Measurements from ENCODE around the gene POSTN. TPM values are rescaled to one million over a fixed set of nuclear protein-coding genes. Genes with fewer than 3 reads are reported as not detected.

POSTN gene, protein sequence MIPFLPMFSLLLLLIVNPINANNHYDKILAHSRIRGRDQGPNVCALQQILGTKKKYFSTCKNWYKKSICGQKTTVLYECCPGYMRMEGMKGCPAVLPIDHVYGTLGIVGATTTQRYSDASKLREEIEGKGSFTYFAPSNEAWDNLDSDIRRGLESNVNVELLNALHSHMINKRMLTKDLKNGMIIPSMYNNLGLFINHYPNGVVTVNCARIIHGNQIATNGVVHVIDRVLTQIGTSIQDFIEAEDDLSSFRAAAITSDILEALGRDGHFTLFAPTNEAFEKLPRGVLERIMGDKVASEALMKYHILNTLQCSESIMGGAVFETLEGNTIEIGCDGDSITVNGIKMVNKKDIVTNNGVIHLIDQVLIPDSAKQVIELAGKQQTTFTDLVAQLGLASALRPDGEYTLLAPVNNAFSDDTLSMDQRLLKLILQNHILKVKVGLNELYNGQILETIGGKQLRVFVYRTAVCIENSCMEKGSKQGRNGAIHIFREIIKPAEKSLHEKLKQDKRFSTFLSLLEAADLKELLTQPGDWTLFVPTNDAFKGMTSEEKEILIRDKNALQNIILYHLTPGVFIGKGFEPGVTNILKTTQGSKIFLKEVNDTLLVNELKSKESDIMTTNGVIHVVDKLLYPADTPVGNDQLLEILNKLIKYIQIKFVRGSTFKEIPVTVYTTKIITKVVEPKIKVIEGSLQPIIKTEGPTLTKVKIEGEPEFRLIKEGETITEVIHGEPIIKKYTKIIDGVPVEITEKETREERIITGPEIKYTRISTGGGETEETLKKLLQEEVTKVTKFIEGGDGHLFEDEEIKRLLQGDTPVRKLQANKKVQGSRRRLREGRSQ
- total RNA-seq (2014; rRNA removed; shearing (Covaris generic); ENCODE audit: low replicate concordance): 10.5 and 15.1 TPM in 2 replicates

DNA sequence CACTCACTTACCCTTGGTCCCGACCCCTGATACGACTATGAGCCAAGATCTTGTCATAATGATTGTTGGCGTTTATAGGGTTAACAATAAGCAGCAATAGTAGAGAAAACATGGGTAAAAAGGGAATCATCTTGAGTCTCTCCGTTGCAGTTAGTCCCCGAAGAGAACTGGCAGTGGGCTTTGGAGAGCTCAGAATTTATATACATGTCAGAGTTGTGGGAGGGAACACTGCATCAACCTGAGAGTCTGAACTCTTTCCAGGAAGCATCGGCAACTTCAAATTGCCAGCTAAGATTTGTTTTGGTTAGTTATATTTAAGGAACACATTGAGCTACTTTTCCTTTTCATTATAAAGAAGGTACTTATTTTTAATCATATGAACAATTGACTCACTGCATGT, at the start of gene POSTN:
TSS of gene POSTN (minus strand) at position 172 of the 400 bp plus-strand sequence. CDS start at position 130, 42 bp downstream.
- Histone ChIP-seq H3K9me3 (no peaks in the 10 kb centered on the region), H3K4me3 (no peak within 1 kb of the TSS)
- DNase-seq: no peak

DNA sequence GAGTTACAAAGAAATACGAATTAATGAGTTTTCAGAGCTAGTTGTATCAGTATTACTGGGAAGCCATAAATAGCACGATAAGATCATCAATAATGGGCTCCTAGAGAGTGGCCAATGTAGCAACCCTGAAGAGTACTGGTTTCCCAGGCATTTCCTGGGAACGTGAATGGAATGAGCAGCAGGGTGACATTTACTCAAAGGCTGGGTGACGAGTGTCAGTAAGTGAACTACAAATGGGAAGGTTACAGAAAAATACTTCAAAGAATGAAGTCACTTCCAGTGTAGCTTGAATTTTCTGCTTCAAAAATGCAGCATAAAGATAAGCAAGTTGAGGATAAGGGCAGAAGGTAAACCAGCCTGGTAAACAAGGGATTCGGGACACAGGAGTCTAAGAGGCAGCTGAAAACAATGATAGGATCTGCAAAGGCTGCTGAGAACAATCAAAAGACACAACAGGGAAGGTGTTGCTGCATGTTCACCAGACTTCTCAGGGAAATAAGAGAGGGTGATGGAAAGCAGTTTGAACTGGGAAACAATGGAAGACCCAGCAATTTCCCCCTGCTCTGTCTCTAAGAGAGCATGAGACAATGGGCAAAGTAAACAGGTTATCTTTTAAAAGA, 48.6 kb upstream of the POSTN start:
- peaks cover 2% of the 10 kb centered on the region; the same call in 1 of the 2 replicates for H3K36me3 ChIP-seq
- no peak overlapping the region for H3K4me3 ChIP-seq
- DNase-seq: no peak
- no peaks in the 10 kb centered on the region for H3K27me3 ChIP-seq
- H3K9me3 ChIP-seq: no peaks in the 10 kb centered on the region

More for the DNA sequence above, at the start of gene POSTN:
- Histone ChIP-seq H3K36me3 (no peaks in the 10 kb centered on the region), H3K27me3 (no peaks in the 10 kb centered on the region)

DNA sequence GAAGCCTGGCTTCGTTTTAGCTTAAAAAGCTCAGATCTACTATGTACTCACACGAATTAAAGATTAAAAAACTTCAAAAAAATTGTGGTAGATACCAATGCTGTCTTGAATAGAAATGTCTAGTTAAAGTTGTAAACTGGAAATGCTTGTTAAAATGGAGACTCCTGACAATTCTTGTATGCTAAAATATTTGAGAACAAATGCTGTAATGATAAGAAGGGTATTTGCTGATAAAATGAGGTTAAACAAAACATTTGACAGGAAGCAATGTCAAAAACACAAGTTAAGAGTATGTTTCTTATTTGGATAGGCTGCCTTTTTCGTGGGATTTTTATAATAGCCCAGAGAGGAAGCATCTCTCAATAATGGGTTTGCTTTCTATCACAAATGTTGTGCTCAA, 48.0 kb upstream of the POSTN start:
- H3K4me3 ChIP-seq: no peak overlapping the region
- DNase-seq: no peak
- H3K27me3 ChIP-seq: no peaks in the 10 kb centered on the region
- H3K36me3 ChIP-seq: peaks cover 2% of the 10 kb centered on the region; the same call in 1 of the 2 replicates
- no peaks in the 10 kb centered on the region for H3K9me3 ChIP-seq

DNA sequence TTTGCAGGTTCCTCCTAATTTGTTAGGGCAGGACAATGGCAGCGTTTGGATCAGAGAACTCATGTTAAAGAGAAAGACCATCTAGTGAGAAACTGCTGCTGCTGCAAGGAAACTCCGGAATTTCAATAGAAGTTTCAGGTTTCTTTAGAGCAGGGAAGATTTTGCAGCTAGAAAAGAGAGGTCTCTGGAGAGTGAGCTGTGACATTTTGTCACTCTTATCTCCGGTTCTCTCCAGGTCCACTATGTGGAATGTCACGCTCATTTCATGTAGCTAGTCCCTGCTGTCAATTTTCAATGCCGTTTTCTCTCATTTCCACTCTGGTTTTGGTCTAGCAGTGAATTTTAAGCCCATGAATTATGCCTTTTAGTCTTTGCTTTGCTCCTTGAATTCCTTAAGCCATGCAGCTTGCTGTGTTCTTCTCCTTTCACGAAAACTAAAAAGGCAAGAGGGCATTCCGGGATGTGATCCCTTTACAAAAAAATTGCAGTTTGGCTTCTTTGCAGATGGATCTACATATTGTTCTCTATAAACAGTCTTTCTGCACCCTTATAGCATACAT, 46.7 kb upstream of the POSTN start:
- no peak for DNase-seq
- Histone ChIP-seq H3K27me3 (no peaks in the 10 kb centered on the region), H3K4me3 (no peak overlapping the region), H3K9me3 (no peaks in the 10 kb centered on the region), H3K36me3 (peaks cover 2% of the 10 kb centered on the region; the same call in 1 of the 2 replicates)

DNA sequence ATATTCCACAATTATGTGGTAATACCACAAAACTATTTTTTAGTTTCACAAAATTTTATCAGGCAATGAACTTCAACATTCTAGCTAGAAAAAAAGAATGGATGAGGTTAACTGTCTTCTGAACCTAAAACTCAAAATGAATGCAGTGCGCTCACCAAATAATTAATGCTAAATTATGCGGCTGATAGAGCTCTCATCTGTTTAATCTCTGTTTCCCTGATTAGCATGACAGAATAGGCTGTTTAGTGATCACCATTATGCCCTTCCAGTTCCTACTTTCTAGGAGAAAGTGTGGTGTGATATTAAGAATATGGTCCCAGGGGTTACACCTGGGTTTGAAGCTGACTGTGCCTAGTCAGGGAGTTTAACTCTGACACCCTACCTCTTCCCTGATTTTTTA, 42.8 kb upstream of the POSTN start:
- no peak for DNase-seq
- Histone ChIP-seq H3K4me3 (no peak overlapping the region), H3K27me3 (no peaks in the 10 kb centered on the region), H3K36me3 (no peaks in the 10 kb centered on the region; the same call in 1 of the 2 replicates), H3K9me3 (no peaks in the 10 kb centered on the region)

DNA sequence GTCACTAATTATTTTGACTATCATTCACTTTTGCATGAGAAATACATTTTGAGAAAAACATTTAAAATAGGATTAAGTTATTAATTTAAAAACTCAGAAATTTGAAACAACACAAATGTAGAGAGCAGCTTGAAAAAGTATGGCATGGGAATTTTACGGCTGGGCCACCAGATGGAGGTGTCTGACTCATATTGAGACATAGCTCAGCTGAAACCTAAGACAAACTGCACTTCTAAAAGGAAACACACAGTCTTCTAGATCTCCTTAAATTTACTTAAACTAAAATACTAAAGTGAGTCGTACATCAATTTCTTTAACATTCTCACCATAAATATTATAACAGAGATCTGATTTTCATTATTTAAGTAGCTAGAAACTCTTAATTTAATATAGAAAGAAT, 41.9 kb upstream of the POSTN start:
- H3K27me3 ChIP-seq: no peaks in the 10 kb centered on the region
- peak; percentile 35 for DNase-seq
- no peak overlapping the region for H3K4me3 ChIP-seq
- H3K36me3 ChIP-seq: no peaks in the 10 kb centered on the region
- H3K9me3 ChIP-seq: no peaks in the 10 kb centered on the region

DNA sequence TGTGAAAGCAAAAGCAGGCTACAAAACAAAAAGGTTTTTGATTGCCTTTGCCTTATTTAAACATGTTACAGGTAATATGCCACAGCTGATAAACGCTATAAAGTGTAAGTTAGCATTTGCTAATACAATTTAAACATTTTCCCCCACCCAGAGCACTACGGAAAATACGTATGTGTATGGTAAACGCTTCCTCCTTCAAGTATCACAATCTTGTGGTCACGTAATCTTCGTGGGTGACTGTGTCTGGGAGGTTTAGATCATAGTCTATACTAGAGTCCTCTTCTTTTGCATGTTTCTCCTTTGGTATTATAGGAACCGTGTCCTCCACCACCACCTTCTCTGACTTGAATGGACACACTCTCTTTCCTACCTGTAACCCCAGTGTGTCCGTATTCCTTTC, 38.1 kb upstream of the POSTN start:
- Histone ChIP-seq H3K4me3 (no peak overlapping the region), H3K9me3 (no peaks in the 10 kb centered on the region), H3K27me3 (no peaks in the 10 kb centered on the region), H3K36me3 (no peaks in the 10 kb centered on the region)
- DNase-seq: no peak

DNA sequence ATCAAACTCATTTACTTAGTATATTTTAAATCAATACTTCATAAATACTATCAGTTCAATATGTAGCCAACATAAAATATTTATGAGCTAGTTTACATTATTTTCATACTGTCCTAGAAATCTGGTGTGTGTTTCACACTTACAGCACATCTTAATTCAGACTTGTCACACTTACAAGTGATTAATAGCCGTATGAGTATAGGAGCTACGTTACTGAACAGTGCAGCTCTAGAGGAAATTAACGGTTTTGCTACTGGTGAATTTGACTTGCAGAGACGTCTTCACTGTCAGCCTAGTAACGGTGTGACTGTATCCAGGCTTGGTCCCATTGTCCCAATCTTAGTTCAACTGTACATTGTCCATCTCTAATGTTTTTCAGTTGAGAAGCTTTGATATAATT, 33.7 kb upstream of the POSTN start:
- H3K9me3 ChIP-seq: no peaks in the 10 kb centered on the region
- no peak overlapping the region for H3K4me3 ChIP-seq
- no peaks in the 10 kb centered on the region for H3K36me3 ChIP-seq
- no peaks in the 10 kb centered on the region for H3K27me3 ChIP-seq
- no peak for DNase-seq

DNA sequence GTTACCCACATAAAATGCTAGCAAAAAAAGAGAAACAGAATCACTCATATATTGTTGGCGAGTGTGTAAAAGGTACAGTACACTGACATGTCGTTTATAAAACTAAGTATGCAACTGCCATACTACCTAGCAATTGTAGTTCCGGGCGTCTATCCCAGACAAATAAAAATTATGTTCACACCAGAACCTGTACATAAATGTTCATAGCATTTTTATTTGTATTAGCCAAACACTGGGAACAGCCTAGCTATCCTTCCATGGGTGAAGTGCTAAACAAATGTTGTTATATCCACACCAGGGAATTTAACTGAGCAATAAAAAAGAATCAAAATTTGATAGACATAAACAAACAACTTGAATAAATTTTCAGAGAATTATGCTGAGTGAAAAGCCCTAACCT, 28.9 kb upstream of the POSTN start:
- Histone ChIP-seq H3K4me3 (no peak overlapping the region), H3K36me3 (no peaks in the 10 kb centered on the region), H3K9me3 (no peaks in the 10 kb centered on the region), H3K27me3 (no peaks in the 10 kb centered on the region)
- DNase-seq: no peak

DNA sequence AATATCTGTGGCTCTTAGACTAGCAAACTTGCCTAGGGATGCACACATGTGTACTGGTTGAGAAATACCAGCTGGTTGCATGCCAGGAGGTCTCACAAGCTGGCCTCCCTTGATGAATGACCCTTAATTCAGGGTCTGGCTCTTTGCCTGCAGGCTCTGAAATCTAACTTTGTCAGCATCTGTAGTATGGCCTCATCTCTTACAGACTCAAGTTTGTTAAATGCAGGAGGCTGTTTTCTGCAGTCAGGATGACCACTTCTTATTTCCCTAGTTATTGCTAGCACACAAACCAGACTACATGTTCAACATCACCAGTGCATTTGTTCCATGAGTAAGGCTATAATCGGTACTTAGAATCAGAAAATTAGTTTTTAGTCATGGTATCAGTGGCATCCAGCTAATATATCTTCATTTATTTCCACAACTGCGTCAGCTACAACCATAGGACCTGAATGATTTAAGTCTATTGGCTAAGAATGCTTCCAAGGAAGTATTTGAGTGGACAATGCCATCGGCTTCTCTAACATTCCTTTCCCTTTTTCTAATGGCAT, 23.3 kb upstream of the POSTN start:
- H3K36me3 ChIP-seq: no peaks in the 10 kb centered on the region
- peak; percentile 0 for DNase-seq
- no peak overlapping the region for H3K4me3 ChIP-seq
- H3K9me3 ChIP-seq: no peaks in the 10 kb centered on the region
- no peaks in the 10 kb centered on the region for H3K27me3 ChIP-seq

DNA sequence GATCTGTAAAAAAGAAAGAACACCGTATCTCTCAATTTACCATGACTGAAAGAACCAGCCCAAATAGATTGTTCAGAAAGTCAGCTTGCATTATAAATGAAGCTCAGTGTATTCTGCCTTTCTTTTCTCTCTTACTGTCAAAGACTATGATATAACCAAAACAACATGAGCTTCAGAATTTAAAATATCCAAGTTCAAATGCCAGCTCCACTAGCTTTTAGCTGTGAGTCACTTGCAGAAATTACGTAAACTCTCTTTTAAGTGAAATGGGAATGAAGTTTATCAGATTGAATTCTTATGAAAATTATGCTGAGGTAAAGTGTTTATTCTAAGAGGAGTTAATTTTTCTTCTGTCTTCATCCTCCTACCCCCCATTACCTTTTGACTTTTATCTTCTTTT, 20.0 kb upstream of the POSTN start:
- H3K36me3 ChIP-seq: no peaks in the 10 kb centered on the region
- H3K9me3 ChIP-seq: no peaks in the 10 kb centered on the region
- H3K4me3 ChIP-seq: no peak overlapping the region
- no peaks in the 10 kb centered on the region for H3K27me3 ChIP-seq
- DNase-seq: no peak

DNA sequence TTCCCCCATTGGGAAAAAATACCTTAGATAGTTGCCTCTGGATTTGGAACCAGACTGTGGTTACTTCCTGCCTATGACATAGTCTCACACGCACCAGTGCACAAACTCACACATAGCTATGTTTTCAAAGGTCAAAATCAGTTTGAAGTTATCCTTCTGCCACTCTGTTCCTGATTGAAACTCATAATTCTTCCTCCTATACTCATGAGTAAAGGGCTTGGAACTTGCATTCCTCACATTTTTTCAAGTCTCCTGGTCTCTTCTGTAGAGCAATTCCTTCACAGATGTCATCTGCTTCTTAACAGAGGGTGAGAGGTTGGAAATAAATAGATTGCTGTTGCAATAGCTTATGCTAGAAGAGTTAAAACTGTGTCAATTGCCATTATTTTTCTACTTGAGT, 18.6 kb upstream of the POSTN start:
- Histone ChIP-seq H3K4me3 (no peak overlapping the region), H3K27me3 (no peaks in the 10 kb centered on the region), H3K36me3 (no peaks in the 10 kb centered on the region), H3K9me3 (no peaks in the 10 kb centered on the region)
- peak; percentile 59 for DNase-seq

DNA sequence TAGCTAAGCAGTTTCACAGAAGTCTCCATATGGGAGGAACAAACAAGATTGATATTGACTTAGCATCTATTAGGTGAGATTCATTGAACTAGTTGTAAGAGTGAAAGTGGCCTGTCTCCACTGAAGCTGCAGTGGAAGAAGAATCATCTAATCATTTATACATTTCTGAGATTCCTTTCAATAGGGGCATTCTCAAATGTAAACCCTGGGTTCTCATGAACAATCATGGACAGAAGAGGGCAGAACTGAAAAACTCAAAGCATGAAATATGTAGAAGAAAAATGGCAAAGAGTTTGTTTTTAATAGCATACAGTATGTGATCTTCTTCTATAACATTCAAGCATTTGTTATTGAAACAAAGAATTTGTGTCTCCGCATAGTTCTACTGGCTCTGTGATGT, 17.6 kb upstream of the POSTN start:
- no peak overlapping the region for H3K4me3 ChIP-seq
- no peaks in the 10 kb centered on the region for H3K36me3 ChIP-seq
- DNase-seq: no peak
- no peaks in the 10 kb centered on the region for H3K27me3 ChIP-seq
- no peaks in the 10 kb centered on the region for H3K9me3 ChIP-seq

DNA sequence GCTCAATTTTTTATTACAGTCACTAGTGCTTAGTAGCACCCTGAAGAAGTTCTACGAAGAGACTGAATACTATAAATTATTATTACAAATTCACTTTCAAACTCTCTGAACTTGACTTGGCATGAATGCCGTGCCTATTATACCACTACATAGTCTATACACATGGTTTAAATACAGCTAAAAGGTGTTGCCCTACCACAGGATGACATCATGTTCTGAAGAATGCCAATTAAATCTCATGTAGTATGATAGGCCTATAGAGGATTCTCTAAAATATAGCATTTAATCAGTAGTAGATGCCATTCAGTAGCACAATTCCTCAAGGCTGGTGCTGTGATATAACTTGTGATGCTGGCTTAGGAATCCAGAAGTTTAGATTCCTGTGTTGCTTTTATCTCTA, 16.7 kb upstream of the POSTN start:
- H3K4me3 ChIP-seq: no peak overlapping the region
- H3K27me3 ChIP-seq: no peaks in the 10 kb centered on the region
- DNase-seq: no peak
- no peaks in the 10 kb centered on the region for H3K9me3 ChIP-seq
- H3K36me3 ChIP-seq: no peaks in the 10 kb centered on the region

DNA sequence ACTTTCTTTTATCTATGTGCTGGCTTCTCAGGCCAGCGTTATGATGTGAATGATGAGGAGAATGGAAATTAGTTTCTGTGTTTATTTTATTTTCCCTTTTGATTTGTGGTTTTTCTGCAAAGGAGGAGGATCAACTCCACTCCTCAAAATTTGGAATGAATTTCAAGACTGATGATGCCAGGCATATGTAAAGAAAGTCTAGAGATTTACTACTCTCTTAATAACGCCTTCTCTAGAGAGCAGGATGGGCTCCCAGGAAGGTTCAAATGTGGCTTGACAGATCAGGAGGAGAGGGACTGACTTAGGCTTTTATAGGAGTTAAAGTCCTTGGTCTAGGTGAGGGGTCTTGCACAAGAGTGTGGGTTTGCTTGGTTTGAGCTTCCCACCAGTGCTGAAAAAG, 15.1 kb upstream of the POSTN start:
- no peak for DNase-seq
- no peak overlapping the region for H3K4me3 ChIP-seq
- H3K9me3 ChIP-seq: no peaks in the 10 kb centered on the region

DNA sequence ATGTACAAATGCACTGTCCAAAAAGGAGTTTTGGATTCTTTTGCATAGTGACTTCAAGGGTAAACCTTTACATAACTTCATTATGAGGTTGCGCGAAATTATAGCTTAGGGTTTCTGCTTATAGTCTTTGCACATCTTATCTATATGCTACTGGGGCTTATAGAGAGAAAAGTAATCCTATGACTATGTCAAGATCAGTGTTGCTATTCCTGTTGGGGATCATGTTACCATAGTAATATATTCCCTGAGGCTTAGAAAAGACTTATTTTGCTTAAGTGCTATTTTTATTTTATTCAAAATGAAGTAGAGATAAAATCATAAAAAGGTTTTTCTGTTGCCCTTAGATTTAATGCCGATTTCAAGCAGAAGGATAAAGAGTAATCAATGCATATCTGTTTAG, 14.7 kb upstream of the POSTN start:
- H3K4me3 ChIP-seq: no peak overlapping the region
- no peaks in the 10 kb centered on the region for H3K27me3 ChIP-seq
- no peak for DNase-seq
- H3K9me3 ChIP-seq: no peaks in the 10 kb centered on the region; the same call in 1 of the 2 replicates
- no peaks in the 10 kb centered on the region for H3K36me3 ChIP-seq

More for the DNA sequence above, 15.1 kb upstream of the POSTN start:
- H3K27me3 ChIP-seq: no peaks in the 10 kb centered on the region
- H3K36me3 ChIP-seq: no peaks in the 10 kb centered on the region

All from MG63 (cell line).